Colon (tissue), 2 donors: ENCODE measurements around the gene ARMCX6.
"Not testable (repeated sequence)": the region's sequence is repeated elsewhere in the genome, so short reads cannot be mapped to it uniquely, and the experiment has no call there.

Source experiments
- FAIRE-seq: peaks from 2 replicates; lab custom pipeline; 2012; peaks lifted over from hg19 to GRCh38; lab: Jason Lieb, UNC
- donor health status: control.
- donor health status: control.

Gene ARMCX6

DNA sequence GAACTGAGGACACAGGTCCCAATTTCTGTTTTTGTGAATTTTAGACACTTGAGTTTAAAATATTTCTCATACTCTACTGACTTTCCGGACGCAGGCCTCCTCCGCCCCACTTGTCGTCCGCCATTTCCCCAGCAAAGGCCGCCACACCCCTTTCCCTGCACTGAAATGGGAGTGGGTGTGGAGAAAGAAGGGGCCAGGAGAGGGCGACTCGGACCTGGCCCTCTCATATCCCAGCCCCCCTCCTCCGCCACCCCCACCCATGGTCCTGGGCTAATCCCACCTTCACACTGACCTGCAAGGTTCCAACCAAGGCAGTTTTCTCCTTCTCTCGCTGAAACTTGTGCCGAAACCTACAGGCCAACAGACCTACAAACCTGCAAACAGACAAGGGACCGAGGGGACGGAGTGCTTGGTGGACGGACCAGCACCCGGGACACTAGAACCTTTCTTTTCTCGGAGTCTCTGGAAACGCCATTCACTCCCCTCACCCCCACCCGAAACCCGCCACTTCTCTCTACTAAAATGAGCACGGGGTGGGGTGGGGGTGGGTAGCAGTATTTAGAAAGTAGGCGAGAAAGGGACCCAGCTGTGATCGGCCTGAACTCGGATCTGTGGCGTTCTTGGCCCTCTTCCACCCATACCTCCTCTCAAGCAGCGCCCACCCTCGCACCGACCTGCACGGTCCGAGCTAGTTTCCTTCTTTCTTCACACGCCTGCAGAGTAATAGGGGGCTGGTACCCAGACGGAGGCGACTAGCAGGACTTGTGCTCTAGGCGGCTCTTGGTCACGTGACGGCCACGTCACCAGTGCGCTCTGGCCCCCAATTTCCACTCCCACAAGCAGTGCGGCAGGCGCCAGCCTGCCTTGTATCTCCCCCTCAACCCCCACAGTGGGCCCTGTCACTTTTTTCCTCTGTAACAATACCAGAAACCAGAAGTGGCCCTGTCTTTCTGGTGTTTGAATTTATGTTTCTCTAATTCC, at the start of gene ARMCX6:
Gene ARMCX6, minus strand, starts transcription at position 790 of the 981 bp plus-strand sequence. CDS start 1,380 bp downstream, outside the sequence.
- no peak for FAIRE-seq

DNA sequence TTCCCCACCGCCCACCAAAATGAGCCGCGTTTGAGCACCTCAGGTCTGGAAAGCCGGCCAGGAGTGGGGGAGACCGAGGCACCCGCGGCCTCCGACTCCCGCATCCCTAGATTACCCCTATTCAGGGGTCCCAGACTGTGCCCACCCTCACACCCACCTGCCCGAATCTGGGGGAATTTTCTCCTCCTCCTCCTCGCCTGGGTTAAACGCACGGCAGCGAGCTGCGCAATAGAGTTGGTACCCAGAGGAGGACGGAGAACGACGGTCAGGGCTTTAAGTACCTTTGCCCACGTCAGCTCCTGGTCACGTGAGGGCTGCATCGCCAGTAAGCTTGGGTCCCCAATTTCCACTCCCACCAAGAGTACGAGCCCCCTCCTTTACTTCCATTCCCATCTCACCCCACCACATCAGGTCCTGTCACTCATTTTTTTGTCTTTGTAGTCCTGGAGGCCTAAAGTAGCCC, 41.8 kb upstream of the ARMCX6 start, which contains the start of gene ARMCX2:
Gene ARMCX2, minus strand, starts transcription at position 250 of the 463 bp plus-strand sequence. CDS start 2,262 bp downstream, outside the sequence.
- FAIRE-seq = no peak

DNA sequence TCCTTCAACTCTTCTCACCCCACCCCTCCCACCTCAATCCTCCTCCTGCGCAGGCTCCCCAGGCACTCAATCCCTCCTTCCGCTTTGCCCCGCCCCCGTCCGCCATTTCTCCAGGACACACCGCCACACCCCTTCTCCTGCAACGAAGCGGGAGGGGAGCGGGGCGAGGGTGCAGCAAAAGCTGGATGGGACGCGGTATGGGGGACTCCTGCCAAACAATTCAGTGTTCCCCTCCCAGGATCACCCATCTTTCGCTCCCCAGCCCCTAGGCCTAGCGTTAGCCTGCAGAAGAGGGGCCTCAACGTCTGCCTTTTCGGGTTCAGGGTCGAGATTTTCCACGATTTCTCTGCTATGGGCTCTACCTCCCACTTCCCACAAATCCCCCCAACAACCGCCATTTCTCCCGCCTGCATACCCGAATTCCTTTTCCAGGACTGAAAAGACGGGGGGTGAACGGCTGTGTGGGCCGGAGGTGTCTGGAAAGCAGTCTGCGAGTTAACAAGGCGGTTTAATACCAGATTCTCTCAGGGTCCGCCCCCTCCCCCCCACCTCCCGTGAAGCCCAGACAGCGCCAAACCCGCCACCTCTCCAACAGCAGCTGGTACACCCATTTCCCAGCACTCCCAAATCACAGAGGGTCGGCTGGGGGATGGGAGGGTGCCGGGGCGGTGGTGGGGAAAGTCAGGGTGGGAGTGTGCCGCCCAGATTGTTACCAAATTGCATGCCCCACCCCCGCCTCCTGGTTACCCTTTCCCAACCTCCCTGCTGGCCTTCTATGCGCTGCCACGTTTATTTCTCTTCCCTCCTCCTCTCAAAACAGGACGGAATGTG, 41.1 kb upstream of the ARMCX6 start:
- FAIRE-seq = no peak

DNA sequence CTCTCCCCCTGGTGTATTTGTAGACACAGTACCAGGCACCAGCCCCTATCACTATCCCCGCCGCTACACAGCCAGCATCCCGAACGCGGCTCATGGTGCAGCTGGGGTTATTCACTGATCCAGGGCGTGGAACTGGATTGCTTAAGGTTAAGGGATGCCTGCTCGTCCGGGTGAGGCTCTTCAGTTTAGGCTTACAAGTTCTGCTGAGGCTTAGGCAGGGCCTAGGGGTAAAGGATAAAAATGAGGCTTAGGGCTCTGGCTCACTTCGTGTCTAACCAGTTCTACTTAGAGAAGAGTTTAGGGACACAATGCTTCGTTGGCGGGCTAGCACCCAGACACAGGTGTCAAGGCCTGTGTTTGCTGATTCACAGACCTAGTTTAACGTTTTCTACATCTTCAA, 39.7 kb upstream of the ARMCX6 start:
- no peak for FAIRE-seq

DNA sequence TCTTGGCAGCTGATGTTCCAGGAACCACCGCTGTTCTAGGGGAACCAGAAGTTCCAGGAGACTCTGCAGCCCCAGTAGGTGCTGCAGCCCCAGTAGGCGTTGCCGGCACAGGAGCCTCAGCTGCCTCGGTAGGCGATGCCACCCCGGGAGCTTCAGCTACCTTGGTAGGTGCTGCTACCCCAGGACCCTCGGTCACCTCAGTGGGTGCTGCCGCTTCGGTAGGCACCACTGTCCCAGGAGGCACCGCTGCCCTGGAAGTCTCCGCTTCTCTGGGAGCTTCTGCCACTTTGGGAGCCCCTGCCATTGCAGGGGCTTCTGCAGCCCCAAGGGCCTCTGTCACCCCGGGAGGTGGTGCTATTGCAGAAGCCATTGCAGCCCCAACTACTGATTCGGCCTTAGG, 39.0 kb upstream of the ARMCX6 start:
- FAIRE-seq = no peak

DNA sequence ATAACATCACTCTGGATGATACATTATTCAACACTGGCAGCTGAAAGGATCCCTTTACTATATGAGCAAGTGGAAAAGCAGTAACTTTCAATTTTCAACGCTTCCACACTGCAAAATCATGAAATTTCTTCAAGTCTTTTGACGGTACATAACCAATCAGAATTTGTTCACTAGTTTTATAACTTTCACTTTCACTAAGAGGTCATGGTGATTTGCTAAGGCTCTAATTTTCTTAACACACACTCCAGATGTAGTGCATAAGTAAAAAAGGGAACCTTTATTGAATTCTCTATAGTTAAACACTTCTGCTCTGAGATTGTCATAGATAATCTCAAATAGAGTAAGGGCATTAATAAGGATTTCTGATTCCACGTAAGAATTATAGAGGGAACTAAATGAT, 37.7 kb upstream of the ARMCX6 start:
- no peak for FAIRE-seq

DNA sequence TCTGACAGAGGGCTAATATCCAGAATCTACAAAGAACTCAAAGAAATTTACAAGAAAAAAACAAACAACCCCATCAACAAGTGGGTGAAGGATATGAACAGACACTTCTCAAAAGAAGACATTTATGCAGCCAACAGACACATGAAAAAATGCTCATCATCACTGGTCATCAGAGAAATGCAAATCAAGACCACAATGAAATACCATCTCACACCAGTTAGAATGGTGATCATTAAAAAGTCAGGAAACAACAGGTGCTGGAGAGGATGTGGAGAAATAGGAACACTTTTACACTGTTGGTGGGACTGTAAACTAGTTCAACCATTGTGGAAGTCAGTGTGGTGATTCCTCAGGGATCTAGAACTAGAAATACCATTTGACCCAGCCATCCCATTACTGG, 29.9 kb upstream of the ARMCX6 start:
- not testable (repeated sequence) for FAIRE-seq

DNA sequence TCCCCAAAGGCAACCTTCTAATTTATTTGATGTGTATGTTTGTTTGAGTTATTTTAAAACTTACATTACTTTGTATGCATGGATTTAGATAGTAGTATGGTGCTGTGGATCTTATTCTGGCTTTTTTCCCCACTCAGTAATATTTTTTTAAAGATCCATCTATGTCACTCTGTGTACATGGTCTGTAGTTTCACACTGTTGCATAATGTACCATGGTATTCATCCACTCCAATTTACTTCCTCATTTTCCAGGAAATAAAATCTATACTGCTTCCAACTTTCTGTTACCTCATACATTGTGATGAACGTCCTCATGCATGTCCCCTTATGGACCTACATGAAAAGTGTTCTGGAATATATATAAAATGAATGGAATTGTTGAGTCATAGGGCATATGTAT, 24.3 kb upstream of the ARMCX6 start:
- peak; percentile 18 for FAIRE-seq

DNA sequence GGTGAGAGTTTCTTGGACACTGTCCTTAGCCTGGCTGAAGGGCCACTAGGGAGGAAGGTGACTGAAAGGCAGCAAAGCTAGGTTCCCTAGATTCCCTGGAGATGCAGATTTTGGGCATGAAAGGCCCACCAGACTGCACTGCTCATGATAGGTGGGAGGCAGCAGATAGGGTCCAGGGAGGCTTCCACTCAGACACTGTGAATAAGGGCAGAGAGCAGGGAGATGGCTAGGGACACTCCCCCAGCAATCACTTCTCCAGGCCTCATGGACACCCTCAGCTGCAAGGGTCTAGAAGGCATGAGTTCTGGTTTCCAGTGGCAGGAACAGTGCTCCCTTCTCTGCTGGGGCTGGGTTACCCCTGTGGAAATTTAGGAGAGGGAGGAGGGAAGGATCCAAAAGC, 21.8 kb upstream of the ARMCX6 start:
- no peak for FAIRE-seq

DNA sequence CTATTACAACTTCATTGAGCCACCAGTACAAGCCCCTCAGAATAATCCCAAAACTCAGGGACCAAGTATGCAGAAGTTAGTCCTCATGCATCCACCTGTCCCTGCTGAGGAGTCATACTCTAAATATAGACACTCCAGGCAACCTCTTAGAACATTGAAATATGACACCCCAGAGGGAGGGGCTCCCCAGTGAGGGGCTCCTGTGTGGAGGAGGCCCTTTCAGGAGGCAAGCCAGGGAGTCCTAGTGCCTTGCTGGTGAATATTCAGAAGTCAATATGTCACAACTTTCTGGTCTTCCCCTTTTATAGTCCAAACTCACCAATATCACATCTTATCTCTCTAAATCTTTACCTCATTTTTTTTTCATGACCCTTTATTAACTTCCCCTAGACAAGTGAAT, 1.6 kb upstream of the ARMCX6 start:
- no peak for FAIRE-seq

DNA sequence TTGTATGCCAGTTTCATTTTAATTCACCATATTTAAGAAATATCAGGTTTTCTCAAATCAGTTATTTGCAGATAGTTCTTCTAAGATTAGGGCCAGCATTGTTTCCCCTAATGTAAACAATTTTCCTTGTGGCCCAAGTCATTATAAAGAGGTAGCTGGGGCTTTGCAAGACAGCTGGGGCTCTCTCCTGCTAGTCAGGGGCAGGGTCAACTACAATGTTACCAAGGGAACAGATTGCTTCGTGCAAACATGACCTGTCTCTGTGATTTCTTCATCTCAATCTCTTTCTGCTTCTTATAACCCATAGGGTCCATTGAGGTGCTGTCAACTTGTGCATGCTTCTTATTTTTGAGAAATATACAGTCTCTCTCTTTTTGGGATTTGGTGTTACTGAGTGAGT, 12.1 kb downstream of the ARMCX6 start:
- FAIRE-seq = no peak

DNA sequence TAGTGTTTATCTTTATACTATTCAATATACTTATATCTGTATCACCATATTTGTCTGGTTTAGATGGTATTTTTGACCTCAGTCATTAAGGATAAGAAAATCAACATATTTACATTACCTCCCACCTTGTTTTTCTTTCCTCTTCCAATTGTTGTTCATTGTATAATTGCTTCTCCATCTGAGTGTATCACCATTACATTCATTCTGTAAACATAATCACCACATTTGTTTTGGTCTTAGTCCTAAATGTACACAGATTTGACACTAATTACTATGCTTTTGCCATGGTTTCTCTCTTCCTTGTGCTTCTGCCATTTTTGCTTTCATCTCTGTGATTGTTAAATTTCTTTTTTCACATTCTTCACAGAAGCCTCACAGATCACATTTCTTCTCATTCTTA, 12.7 kb downstream of the ARMCX6 start:
- FAIRE-seq = no peak

DNA sequence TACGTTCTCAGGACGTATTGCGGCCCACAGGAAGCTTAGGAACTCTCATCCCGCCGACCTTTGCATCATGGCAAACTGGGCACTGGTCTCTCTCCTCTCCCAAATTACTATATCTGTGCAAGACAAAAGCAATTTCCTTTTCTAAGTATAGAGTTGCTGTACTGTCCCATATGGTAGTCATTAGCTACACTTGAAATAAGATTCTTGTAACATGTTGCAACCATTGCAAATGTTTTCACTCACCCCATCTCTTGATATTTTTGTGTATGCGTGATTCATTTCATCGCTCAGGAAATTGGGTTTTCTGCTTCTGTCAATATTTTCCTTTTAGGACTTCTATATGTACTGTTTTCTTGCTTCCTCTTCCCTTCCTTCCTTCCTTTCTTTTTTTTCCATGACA, 15.7 kb downstream of the ARMCX6 start:
- no peak for FAIRE-seq

DNA sequence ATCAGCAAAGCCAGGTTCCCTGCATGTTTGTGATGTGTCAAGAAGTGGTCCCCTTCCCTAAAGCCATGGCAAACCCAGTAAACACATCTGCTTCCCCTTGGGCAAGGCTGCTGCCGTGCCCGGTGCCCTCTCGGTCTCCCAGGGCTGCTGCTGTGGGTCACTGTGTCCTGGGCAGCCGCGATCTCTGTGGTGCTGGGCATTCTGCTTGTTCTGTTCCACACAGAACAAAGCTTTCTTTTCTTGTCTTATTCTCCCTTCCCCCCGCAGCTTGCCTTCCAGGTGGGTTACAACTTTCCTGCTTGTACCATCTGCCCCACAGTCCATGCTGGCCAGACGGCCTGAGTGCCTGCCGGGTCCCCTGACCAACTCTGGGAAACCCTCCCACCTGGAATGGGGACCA, 18.2 kb downstream of the ARMCX6 start:
- not testable (repeated sequence) for FAIRE-seq

DNA sequence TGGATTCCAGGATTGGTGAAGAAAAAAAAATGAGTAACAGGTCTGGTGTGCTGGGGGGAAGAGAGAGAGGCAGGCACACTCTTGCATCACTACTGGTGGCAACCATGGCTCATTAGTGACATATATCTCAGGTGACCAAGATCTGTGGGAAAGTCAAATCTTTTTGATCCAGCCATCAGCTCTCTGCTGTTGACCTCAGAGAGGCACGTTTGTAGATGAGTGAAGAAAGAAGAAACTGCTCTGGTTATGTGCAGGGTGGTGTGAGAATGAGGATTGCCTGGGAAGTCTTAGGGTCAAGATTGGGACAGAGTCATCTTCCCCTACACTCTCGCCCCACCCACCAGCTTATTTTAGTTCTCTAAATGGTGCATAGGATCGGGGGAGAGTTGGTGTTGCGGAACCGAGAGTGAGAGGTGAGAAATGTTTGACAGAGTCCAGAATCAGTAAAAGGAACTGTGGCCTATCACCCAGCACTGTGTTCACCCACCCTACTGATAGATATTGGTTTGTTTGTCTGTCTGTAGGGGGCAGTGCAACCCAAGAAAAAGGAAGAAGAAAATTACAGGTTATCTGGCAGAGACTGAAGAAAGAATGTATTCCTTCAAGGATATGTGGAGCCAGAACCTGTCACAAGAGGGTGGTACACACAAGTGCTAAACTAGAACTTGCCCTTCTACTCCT, 21.9 kb downstream of the ARMCX6 start:
- peak; percentile 60 for FAIRE-seq
